ENCODE data around the gene CTRB1.
"Not testable (repeated sequence)": the region's sequence is repeated elsewhere in the genome, so short reads cannot be mapped to it uniquely, and the experiment has no call there.

GRCh38 chr16:75211286-75211685 is 7.5 kb upstream of the CTRB1 start:
- TF ChIP-seq, protein P1, sequence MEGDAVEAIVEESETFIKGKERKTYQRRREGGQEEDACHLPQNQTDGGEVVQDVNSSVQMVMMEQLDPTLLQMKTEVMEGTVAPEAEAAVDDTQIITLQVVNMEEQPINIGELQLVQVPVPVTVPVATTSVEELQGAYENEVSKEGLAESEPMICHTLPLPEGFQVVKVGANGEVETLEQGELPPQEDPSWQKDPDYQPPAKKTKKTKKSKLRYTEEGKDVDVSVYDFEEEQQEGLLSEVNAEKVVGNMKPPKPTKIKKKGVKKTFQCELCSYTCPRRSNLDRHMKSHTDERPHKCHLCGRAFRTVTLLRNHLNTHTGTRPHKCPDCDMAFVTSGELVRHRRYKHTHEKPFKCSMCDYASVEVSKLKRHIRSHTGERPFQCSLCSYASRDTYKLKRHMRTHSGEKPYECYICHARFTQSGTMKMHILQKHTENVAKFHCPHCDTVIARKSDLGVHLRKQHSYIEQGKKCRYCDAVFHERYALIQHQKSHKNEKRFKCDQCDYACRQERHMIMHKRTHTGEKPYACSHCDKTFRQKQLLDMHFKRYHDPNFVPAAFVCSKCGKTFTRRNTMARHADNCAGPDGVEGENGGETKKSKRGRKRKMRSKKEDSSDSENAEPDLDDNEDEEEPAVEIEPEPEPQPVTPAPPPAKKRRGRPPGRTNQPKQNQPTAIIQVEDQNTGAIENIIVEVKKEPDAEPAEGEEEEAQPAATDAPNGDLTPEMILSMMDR (conservative IDR thresholded peaks at IDR 0.05; ENCODE audit: low read depth, low read length), result not testable (repeated sequence)
- not testable (repeated sequence) for TF ChIP-seq EZH2 (IDR thresholded peaks at IDR 0.05; ENCODE audit: borderline replicate concordance, low read depth, low read length, poor library complexity, severe bottlenecking)
